Fibroblast of skin of back (primary cell): Measurements from ENCODE around the gene MRPL41. TPM values are rescaled to one million over a fixed set of nuclear protein-coding genes. Genes with fewer than 3 reads are reported as not detected.
"Not testable (repeated sequence)": the region's sequence is repeated elsewhere in the genome, so short reads cannot be mapped to it uniquely, and the experiment has no call there.

Source experiments
- DNase-seq: peaks from one replicate; pipeline ENCODE4 v3.0.0-alpha.2; 2013
- polyA plus RNA-seq, 2 experiments: library from polyadenylated mRNA; unstranded; fragments of 120-200 nt; gene quantifications; one replicate each; pipeline ENCODE4 v1.2.1, GENCODE V29; 2013; ENCODE audit not compliant: insufficient read length in 2 of 2

Gene MRPL41
- polyA plus RNA-seq (2013, experiment 1 of 2; ENCODE audit: insufficient read length), result 41.1 TPM
- 23.6 TPM for polyA plus RNA-seq (2013, experiment 2 of 2; ENCODE audit: insufficient read length)

GRCh38 chr9:137551264-137552021, at the start of gene MRPL41:
Gene MRPL41, plus strand, starts transcription at chr9:137551879. Its CDS starts 203 bp downstream, at chr9:137552082.
- peak; percentile 87 for DNase-seq

- DNase-seq, result no peak
Observed at GRCh38 chr9:137502008-137502911, 49.4 kb upstream of the MRPL41 start.

- no peak for DNase-seq
Observed at GRCh38 chr9:137504432-137504777, 47.3 kb upstream of the MRPL41 start.

GRCh38 chr9:137505421-137506140, 46.1 kb upstream of the MRPL41 start:
- DNase-seq, result no peak

GRCh38 chr9:137506274-137506673, 45.4 kb upstream of the MRPL41 start:
- no peak for DNase-seq

GRCh38 chr9:137506702-137507171, 44.9 kb upstream of the MRPL41 start:
- peak; percentile 83 for DNase-seq

- no peak for DNase-seq
Observed at GRCh38 chr9:137509198-137509597, 42.5 kb upstream of the MRPL41 start.

GRCh38 chr9:137511126-137511525, 40.6 kb upstream of the MRPL41 start:
- DNase-seq, result not testable (repeated sequence)

- DNase-seq, result no peak
Observed at GRCh38 chr9:137511758-137512463, 39.8 kb upstream of the MRPL41 start.

GRCh38 chr9:137513136-137513535, 38.5 kb upstream of the MRPL41 start:
- not testable (repeated sequence) for DNase-seq

GRCh38 chr9:137513801-137514570, 37.7 kb upstream of the MRPL41 start:
- not testable (repeated sequence) for DNase-seq

- DNase-seq, result no peak
Observed at GRCh38 chr9:137514691-137515337, 36.9 kb upstream of the MRPL41 start.

- no peak for DNase-seq
Observed at GRCh38 chr9:137515338-137515724, 36.3 kb upstream of the MRPL41 start.

- no peak for DNase-seq
Observed at GRCh38 chr9:137516144-137516917, 35.3 kb upstream of the MRPL41 start.

GRCh38 chr9:137518661-137519459, 32.8 kb upstream of the MRPL41 start:
- DNase-seq, result peak; percentile 68

- DNase-seq, result no peak
Observed at GRCh38 chr9:137519553-137519952, 32.1 kb upstream of the MRPL41 start.

- no peak for DNase-seq
Observed at GRCh38 chr9:137520614-137521404, 30.9 kb upstream of the MRPL41 start.

- no peak for DNase-seq
Observed at GRCh38 chr9:137521405-137521985, 30.2 kb upstream of the MRPL41 start.
